Neural progenitor cell (in vitro differentiated cells): Measurements from ENCODE around the gene LARP6.

Experiments used
- CTCF ChIP-seq: fragments of 200-600 bp; sonication (generic); IDR thresholded peaks from 2 replicates; pipeline ENCODE4 v1.5.1; 2017; ENCODE audit warnings: antibody characterized with exemption, mild to moderate bottlenecking
- EZH2 ChIP-seq: fragments of 200-600 bp; sonication (generic); IDR thresholded peaks from 2 replicates; pipeline ENCODE4 v1.6.1; 2017; ENCODE audit warnings: antibody characterized with exemption, mild to moderate bottlenecking, moderate library complexity

- no peak for TF ChIP-seq CTCF
- no peak for TF ChIP-seq EZH2
Measured at GRCh38 chr15:70795311-70795665, 58.7 kb downstream of the LARP6 start.
